Hepatocyte (in vitro differentiated cells): ENCODE measurements around the gene BID. TPM values are rescaled to one million over a fixed set of nuclear protein-coding genes. Genes with fewer than 3 reads are reported as not detected.

Source experiments
- DNase-seq: peaks from one replicate; pipeline ENCODE4 v3.0.0-alpha.2; 2016; ENCODE audit warnings: low spot score
- H2AFZ ChIP-seq: fragments of 200-600 bp; sonication (generic); 2 replicates; pipeline ENCODE4 v1.6.0; 2016; ENCODE audit warnings: antibody characterized with exemption, mild to moderate bottlenecking
- H3K27ac ChIP-seq: fragments of 200-600 bp; sonication (generic); 2 replicates; pipeline ENCODE4 v1.5.1; 2016; ENCODE audit warnings: mild to moderate bottlenecking
- H3K27me3 ChIP-seq: fragments of 200-600 bp; sonication (generic); 2 replicates; pipeline ENCODE4 v1.6.1; 2016
- H3K36me3 ChIP-seq: fragments of 200-600 bp; sonication (generic); replicated peaks from 2 replicates; pipeline ENCODE4 v1.5.1; 2016; ENCODE audit warnings: low read depth; ENCODE audit not compliant: insufficient read depth
- H3K4me1 ChIP-seq: fragments of 200-600 bp; sonication (generic); 2 replicates; pipeline ENCODE4 v1.5.1; 2016; ENCODE audit warnings: mild to moderate bottlenecking, moderate library complexity; ENCODE audit not compliant: insufficient read depth
- H3K4me2 ChIP-seq: fragments of 200-600 bp; sonication (generic); 2 replicates; pipeline ENCODE4 v1.6.0; 2016
- H3K4me3 ChIP-seq: fragments of 200-600 bp; sonication (generic); 2 replicates; pipeline ENCODE4 v1.5.1; 2016; ENCODE audit warnings: mild to moderate bottlenecking
- H3K79me2 ChIP-seq: fragments of 200-600 bp; sonication (generic); 2 replicates; pipeline ENCODE4 v1.6.0; 2017; ENCODE audit warnings: mild to moderate bottlenecking
- H3K9me2 ChIP-seq: fragments of 200-600 bp; sonication (generic); replicated peaks from 2 replicates; pipeline ENCODE4 v1.6.0; 2017; ENCODE audit warnings: mild to moderate bottlenecking; ENCODE audit not compliant: insufficient read depth
- H3K9me3 ChIP-seq: fragments of 200-600 bp; sonication (generic); 2 replicates; pipeline ENCODE4 v1.5.1; 2016; ENCODE audit warnings: low read depth, mild to moderate bottlenecking
- H4K20me1 ChIP-seq: fragments of 200-600 bp; sonication (generic); 2 replicates; pipeline ENCODE4 v1.6.0; 2016; ENCODE audit warnings: mild to moderate bottlenecking; ENCODE audit not compliant: insufficient read depth, poor library complexity, severe bottlenecking
- CTCF ChIP-seq: fragments of 200-600 bp; sonication (generic); IDR thresholded peaks from 2 replicates; pipeline ENCODE4 v1.5.1; 2016; ENCODE audit warnings: antibody characterized with exemption, mild to moderate bottlenecking; ENCODE audit not compliant: poor library complexity
- EZH2 ChIP-seq: fragments of 200-600 bp; sonication (generic); IDR thresholded peaks from 2 replicates; pipeline ENCODE4 v1.6.1; 2016; ENCODE audit warnings: antibody characterized with exemption, mild to moderate bottlenecking, borderline replicate concordance
- EZH2phosphoT487 ChIP-seq: fragments of 200-600 bp; sonication (generic); IDR thresholded peaks from one replicate; pipeline ENCODE4 v1.6.1; 2018; ENCODE audit warnings: antibody characterized with exemption, mild to moderate bottlenecking, low read depth, moderate library complexity; ENCODE audit not compliant: unreplicated experiment, severe bottlenecking
- WGBS: methylation state at CpG from one replicate; pipeline ENCODE4 v1.1.6; 2016; ENCODE audit warnings: low lambda C conversion rate; ENCODE audit errors: missing lambda C conversion rate; 5-methylcytosine and 5-hydroxymethylcytosine counted together
- polyA plus RNA-seq: library from polyadenylated mRNA; unstranded; fragments of >200 nt; fragmentation: Nextera tagmentation; extraction: Ambion mirVana; gene quantifications from 2 replicates; pipeline ENCODE4 v1.2.1, GENCODE V29; 2016
- total RNA-seq: library from RNA; depleted of rRNA; stranded (reverse); fragments of >200 nt; gene quantifications from 2 replicates; pipeline ENCODE4 v1.2.3, GENCODE V29; 2014

BID gene
- total and polyA plus RNA-seq, 2 experiments from 2014 or later = 34.5 to 55.5 TPM

GRCh38 chr22:17796695-17797094, 22.4 kb upstream of the BID start:
- Histone ChIP-seq H3K4me1 (peaks cover 7% of the 10 kb centered on the region), H3K27me3 (no peaks in the 10 kb centered on the region), H3K9me3 (no peaks in the 10 kb centered on the region), H3K79me2 (no peaks in the 10 kb centered on the region), H2AFZ (no peak overlapping the region), H3K4me2 (no peak overlapping the region), H3K36me3 (no peaks in the 10 kb centered on the region), H3K27ac (no peak overlapping the region), H3K4me3 (no peak overlapping the region), H3K9me2 (no peaks in the 10 kb centered on the region), H4K20me1 (no peaks in the 10 kb centered on the region)
- DNase-seq = no peak
- TF ChIP-seq EZH2 (no peak), EZH2phosphoT487 (no peak), CTCF (no peak)
- 97% methylated on average over 5 of the region's 5 CpGs for WGBS

GRCh38 chr22:17795661-17796548, 21.6 kb upstream of the BID start:
- Histone ChIP-seq H3K36me3 (no peaks in the 10 kb centered on the region), H3K9me3 (no peaks in the 10 kb centered on the region), H3K79me2 (no peaks in the 10 kb centered on the region), H3K9me2 (no peaks in the 10 kb centered on the region), H3K27ac (no peak overlapping the region), H4K20me1 (no peaks in the 10 kb centered on the region), H2AFZ (no peak overlapping the region), H3K4me1 (peaks cover 7% of the 10 kb centered on the region), H3K4me2 (no peak overlapping the region), H3K4me3 (no peak overlapping the region), H3K27me3 (no peaks in the 10 kb centered on the region)
- DNase-seq = no peak
- WGBS = 93% methylated on average over 32 of the region's 32 CpGs
- no peak for TF ChIP-seq EZH2
- TF ChIP-seq EZH2phosphoT487 = no peak
- TF ChIP-seq CTCF = no peak

GRCh38 chr22:17794726-17795542, 20.7 kb upstream of the BID start:
- H3K4me1 ChIP-seq = peaks cover under 1% of the 10 kb centered on the region
- no peaks in the 10 kb centered on the region for H3K36me3 ChIP-seq
- H4K20me1 ChIP-seq = no peaks in the 10 kb centered on the region
- H3K4me2 ChIP-seq = no peak overlapping the region
- H3K79me2 ChIP-seq = no peaks in the 10 kb centered on the region
- H3K27ac ChIP-seq = no peak overlapping the region
- no peak for TF ChIP-seq CTCF
- TF ChIP-seq EZH2phosphoT487 = no peak
- TF ChIP-seq EZH2 = no peak
- H2AFZ ChIP-seq = no peak overlapping the region
- DNase-seq = no peak
- 96% methylated on average over 25 of the region's 25 CpGs for WGBS
- no peak overlapping the region for H3K4me3 ChIP-seq
- no peaks in the 10 kb centered on the region for H3K9me3 ChIP-seq
- no peaks in the 10 kb centered on the region for H3K9me2 ChIP-seq
- H3K27me3 ChIP-seq = no peaks in the 10 kb centered on the region
